ENCODE measurements around the gene TBRG4. TPM values are rescaled to one million over a fixed set of nuclear protein-coding genes. Genes with fewer than 3 reads are reported as not detected.

Gene TBRG4
- total RNA-seq, 1 donor from 2014 or later = 49.8 TPM

DNA sequence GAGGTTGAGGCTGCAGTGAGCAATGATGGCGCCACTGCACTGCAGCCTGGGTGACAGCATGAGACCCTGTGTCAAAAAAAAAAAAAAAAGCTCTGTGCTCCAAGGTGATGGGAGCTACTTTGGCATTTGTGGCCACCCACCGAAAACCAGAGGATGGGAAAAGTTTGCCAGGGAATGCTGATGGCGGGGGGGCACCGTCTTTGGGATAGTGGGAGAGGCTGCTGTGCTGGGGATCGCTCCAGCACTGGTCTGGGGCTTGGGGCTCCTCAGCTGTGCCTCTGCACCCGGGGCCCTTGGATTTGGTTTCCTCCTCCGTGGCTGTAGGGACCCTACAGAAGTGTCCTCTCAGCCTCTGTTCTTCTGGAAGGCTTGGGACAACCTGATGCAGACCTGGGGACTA, 34.4 kb upstream of the TBRG4 start:
- DNase-seq (ENCODE audit: low spot score) = peak; percentile 43

DNA sequence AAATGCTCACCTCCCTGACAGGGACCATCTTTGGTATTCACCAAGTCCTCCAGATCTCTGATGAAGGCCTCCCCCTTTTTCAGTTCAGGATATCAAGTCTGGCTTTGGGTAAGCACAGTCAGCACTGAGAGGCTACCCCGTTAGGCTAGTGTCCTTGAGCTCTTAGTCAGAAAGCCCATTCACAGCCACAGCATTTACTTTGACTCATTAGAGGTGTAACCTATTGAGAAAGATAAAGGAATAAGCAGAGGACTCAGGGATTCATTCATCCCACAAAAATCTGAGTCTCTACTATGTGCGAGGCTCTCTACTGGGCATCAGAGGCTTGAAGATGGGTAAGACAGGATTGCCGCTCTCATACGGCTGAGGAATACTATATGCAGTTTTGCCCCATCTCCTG, 32.1 kb upstream of the TBRG4 start:
- DNase-seq (ENCODE audit: low spot score) = no peak

DNA sequence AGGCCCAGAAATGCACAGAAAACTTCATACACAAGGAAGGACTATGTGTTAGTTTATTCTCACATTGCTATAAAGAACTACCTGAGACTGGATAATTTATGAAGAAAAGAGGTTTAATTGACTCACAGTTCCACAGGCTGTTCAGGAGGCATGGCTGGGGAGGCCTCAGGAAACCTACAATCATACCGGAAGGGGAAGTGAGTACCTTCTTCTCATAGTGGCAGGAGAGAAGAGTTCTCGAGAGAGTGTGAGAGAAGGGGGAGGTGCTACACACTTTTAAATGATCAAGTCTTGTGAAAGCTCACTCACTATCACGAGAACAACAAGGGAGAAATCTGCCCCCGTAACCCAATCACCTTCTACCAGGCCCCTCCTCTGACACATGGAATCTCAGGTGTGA, 29.3 kb upstream of the TBRG4 start:
- no peak for DNase-seq (ENCODE audit: low spot score)

DNA sequence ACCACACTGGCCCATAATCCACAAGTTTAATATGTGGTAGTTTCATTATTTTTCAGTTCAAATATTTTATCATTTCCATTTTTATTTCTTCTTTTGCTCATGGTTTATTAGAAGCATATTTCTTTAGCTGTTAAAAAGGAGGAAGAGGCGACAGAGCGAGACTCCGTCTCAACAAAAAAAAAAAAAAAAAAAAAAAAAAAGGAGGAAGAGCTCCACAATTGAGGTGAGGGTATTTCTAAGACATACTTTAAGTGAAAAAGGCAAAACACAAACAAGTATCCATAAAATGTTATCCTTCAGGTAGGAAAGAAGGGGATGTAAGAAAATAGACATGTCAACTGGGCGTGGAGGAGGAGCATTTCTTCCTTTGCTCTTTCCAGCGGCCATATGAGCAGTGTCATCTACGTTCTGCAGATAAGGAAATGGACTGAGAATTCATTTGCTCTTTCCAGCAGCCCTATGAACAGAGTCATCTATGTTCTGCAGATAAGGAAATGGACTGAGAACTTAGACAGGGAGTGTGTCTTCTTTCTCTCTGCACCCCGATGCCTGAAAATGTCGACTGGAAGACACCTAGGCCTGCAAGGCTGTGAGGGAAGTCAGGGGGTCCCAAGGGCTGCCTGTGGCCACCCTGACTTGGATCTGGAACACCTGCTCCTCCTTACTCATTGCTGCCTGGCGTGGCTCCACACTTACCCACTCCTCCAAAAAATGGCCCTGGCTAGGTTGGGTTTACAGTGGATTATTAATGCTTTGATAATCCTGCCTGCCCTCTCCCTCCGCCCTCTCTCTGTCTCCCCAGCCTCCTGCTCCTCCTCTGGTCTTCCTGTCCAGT, 27.2 kb upstream of the TBRG4 start:
- DNase-seq (ENCODE audit: low spot score) = no peak

DNA sequence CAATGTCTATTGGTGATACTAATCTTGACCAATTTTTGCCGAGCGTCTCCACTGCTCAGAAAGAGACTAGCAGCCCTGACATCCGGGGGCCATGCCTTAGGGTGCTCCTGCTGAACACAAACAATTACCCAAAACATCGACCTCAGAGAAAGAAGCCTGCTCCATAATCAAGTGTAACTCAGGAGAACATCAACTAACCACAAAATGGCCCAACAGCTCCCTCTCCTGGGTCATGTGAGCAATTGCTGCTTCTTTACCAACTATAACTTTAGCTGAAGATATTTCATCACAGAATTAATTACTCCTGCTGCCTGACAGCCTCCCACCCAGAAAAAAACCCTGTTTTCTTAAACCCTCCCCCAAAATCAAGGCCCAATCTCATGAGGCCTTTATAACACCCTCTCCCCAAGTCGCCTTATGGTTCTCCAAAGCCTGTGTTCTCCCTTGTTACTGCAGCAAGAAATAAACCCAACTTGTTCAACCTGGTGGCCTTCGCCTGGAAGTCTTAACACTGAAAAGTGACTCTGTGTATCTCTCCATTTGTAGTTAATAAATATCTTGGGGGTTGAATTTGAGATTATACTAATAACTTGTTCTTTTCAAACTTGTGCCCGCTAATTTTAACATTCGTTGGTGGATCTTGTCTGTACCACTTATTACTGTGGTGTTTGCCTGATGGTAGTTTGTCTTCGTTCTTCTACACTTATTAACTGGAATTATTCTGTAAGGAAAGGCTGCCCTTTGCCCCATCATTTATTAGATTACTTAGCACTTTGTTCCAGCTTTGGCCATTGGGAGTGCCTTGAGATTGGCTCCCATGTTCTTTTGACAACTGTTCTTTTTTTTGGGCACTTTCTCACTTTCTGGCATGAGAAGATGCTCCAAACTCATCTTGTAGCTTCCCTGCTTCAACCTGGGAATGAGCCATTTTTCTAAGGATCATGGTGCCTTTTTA, 24.9 kb upstream of the TBRG4 start:
- DNase-seq (ENCODE audit: low spot score) = no peak

DNA sequence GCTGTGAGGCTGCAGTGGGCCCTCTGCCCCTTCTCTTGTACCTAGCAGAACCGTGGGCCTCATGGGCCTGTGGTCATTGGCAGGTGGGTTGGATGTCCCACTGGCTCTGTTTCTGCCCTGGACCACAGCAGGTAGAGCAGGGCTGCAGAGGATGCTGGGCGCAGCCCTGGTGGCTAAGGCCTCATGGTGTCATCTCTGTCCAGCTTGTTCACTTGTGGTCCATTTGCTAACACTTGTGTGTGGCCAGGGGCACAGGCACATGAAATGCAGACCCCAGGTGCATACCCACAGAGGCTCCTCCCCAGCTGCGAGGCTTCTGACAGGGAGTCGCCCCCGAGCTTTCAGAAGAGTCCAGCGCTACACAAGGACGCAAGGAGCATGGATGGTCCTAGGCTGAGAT, 22.4 kb upstream of the TBRG4 start:
- no peak for DNase-seq (ENCODE audit: low spot score)

DNA sequence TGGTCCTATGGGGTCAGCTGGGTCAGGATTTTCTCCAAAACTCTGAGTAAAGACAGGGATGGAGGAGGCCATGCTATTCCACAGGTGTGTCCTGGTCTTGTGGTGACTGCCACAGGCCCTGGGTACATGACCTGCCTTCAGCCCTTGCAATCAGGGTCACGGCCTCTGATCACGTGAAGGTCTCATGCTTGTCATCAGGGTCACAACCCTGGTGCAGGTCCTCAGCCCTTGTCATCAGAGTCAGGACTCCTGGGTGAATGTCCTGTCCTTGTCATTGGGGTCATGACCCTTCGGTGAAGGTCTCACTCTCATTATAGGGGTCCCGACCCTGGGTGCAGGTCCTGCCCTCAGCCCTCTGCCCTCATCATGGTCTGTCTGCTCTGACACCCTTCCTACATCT, 21.9 kb upstream of the TBRG4 start:
- DNase-seq (ENCODE audit: low spot score) = no peak

DNA sequence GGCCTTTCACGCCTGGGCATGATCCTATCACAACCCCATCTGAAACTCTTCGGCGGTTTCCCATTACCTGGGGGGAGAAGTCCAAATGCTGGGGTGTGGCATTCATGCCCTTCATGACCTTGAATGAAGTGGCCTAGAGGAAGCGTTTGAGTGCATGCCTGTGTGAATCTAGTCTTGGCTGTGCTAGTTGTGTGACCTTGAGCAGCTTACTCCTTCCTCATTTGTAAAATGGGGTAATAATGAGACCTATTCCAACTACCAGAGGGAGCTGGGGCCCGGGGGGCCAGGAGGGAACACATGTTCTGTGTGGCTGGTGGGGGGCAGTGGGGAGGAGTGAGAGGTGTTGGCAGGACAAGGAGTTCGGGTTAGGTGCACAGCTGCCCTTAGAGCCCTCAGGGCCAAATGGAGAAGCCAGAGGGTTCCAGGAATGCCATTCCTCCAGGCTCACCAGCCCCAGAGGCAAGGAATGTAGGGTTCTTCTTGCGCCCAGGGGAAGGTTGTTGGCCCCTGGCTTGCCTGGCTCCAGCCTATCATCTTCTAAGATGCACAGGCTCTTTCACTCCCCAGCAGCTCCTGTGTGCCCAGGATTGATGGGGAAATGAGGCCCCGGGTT, 21.3 kb upstream of the TBRG4 start:
- no peak for DNase-seq (ENCODE audit: low spot score)

DNA sequence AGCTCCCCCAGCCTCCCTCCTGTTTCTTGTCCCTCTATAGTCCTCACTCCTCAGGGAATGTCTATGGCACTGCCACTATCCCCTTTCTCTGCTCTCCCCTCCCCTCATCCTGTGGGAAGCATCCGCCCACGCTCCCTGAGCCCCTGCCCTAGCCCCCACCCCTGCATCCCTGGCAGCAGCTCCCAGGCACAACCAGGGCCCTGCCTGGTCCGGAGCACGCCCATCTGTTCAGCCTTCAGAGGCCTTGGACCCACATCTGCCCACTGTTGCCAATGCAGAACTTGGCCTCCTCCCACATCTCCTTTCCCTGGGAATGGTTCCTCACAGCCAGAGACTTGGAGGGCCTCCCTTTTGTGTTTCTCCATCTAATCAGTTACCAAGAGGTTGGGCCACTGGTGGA, 20.4 kb upstream of the TBRG4 start:
- no peak for DNase-seq (ENCODE audit: low spot score)

DNA sequence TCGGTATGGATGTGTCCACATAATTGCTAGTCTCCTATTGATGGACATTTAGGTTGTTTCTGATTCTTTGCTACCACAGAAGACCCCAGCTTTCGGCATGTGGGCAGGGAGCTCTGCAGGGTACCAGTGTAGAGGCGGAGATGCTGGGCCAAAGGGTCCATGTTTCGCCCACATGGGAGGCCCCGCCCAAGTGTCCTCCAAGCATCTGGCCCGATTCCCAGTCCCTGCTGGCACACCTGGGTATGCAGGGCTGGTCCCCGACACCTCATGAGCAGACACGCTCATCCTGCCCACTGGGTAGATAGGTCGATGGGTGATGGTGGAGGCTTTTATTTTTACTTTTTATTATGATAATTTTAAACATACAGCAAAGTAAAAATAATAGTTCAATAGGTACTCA, 19.4 kb upstream of the TBRG4 start:
- no peak for DNase-seq (ENCODE audit: low spot score)

DNA sequence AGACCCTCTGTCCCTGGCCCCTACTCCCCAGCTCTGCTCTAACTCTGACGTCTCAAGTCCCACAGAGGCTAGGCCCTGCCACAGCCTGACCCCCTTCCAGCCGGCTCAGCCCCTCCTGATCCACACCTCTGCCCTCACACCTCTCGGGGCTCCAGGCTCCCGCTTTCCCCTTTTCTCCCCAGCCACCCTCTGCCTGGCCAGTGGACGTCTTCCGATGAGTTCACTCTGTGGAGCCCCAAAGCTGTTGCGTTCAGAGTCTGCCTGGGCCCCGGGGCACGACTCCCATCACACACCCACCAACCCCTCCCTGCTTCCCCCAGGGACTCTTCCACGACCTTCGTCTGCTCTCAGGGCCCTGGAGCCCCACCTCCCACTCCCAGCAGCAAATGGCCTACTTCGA, 18.4 kb upstream of the TBRG4 start:
- DNase-seq (ENCODE audit: low spot score) = no peak

DNA sequence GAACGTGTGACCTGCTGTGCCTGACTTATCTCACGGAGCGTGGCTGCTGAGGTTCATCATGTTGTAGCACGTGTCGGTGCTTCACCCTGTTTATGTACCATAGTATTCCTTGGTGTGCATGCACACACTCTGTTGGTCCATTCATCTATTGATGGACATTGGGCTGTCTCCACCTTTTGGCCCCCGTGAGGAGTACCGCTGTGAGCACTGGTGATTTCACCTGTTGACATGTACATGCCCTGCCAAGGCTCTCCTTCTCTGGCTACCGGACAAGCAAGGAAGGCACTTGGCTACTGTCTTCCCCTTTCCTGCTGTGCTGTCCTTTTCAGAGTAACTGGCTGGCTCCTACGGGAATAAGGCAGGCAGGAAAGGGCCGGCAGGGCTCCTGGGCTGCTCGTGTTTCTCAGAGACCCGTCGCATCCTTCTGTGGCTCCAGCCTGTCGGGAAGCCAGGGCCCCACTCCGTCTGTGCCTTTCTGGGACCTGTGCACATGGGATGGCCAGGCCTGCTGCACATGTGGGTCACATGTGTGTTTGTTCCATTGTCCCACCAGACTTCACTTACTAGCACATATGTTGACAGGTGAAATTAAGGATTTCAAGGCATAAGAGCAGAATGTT, 17.8 kb upstream of the TBRG4 start:
- no peak for DNase-seq (ENCODE audit: low spot score)

DNA sequence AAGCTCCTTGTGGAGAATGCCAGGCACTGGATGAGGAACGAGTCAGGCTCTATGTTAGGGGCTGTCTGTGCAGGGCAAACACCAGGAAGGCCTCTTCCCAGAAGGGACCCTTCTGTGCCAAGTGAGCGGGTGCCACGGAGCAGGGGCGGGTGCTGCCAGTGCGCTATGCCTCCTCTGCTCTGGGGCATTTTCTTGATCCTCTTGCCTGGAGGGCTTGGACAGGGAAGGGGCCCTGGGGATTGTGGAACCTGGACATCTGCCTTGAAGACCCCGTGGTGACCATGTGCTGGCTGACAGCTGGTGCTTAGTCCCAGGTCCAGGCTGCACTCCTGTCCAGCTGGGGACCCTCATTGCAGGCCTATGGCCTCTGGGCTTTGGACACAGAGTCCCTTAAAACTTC, 15.4 kb upstream of the TBRG4 start:
- no peak for DNase-seq (ENCODE audit: low spot score)

DNA sequence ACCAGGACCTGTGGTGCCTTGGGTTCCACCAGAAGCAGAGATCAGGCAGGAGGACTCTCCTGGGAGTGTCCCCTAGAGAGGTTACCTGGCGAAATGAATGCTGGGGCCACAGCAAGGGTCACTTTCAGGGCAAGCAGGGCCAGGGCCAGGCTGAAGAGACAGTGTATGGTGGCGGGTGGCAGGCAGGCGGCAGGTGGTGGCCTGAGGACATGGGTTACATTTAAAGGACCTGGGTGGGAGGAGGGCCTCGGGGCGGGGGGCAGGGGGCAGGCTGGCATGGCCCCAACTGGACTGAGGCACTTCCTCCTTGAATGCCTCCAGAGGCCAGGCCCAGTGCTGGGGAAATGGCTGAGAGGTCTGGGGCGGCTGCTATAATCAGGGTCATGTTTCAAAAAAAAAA, 14.7 kb upstream of the TBRG4 start:
- no peak for DNase-seq (ENCODE audit: low spot score)

DNA sequence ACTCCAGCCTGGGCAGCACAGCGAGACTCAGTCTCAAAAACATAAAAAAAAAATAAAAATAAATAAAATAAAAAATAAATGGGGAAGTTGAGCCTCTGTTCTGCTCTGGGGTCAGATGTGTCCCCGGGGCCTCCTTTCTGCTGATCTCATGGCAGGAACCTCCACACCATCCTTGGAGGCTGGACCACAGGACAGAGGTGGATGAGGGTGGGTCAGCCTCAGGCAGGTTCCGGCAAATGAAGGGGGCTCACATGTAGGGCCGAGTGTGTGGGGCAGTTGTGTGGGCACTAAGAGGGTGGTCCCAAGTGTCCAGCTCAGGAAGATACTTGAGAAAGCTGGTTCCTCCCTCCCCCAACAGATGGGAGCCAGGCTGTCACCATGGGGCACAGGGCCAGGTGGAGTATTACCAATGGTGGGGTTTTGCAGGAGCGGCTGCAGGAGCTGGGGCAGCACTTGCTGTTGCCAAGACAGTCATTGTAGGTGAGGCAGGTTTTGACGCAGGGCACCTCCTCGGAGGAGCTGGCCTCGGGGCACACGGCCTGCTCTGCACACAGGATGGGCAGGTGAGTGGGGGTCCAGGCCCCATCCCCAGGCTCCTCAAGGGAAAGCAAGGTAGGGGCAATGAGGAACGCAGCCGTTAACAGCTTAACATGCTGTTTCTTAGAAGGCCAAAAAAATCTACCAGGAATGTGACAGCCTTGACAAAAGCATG, 13.9 kb upstream of the TBRG4 start:
- no peak for DNase-seq (ENCODE audit: low spot score)

DNA sequence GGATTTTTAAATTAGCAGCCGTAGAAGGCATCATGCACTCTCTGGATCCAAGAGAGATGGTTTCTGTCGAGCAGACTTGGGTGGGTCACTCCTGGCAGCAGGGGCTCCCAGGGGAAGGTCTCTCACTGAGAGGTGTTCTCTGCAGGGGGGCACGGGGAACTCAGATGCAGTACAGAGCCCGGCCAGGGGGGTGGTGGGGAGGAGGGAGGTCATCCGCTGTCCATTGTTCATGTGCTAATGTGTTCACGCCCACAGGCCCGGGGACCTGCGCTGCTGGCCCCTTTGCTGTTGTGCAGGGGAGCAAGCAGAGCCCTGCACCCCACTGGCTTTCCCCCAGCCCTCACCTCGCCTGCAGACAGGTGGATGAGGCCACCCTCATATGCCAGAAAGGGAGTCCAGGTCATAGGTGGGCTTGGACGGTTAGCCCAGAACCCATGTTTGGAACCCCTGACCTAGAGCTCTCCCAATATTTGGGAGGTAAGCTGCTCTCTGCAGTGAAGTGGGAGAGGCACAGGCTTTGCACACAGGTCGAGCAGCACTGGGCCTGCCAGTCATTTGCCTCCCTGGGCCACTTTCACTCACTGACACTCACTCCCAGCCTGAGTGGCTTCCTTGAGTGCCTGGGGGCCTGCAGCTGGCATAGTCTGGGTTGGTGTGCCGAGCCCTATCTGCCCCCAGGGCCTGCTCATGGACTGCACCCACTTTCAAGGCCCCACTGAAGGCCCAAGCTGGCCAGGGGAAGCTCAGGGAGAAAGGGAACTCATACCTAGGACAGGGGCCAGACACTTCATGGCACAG, 12.6 kb upstream of the TBRG4 start:
- no peak for DNase-seq (ENCODE audit: low spot score)

DNA sequence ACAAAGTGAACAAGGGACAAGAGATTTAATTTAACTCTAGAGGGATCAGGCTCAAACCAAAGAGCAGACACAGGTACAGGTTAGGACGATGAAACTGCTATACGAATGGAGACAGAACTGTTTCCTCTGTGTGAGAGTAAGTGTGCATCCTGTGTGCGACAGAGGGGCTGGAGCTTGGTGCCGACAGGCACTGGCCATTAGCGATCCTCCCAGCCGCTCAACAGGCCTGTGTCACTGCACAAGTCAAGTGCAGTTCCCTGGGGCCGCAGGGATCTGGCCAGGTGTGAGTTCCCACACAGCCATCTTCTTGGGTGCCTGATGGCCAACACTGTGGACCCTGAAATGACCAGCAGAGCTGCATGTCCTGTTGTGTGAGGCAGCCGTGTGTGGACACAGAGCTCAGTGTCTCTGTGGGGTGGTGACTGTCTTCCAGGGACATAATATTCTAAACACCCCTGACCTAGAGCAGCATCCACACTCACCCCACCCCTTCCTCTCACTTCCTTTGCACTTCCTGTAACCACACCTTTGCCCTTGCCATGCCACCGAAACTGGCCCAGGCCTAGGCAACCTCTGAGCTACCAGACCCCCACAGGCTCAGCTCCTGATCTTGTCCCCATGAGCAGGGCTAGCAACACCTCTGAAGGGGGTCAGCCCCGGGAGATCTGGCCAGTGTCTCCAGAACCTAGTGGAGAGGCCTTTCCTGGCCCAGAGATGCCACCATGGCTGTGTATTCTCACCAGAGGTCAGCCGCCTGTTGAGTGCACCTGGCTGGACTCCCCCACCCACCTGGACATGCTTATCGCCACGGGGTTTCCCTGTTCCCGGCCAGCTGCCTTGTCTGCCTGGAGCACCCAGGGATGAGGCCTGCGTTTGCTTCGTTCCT, 11.7 kb upstream of the TBRG4 start:
- DNase-seq (ENCODE audit: low spot score) = no peak

DNA sequence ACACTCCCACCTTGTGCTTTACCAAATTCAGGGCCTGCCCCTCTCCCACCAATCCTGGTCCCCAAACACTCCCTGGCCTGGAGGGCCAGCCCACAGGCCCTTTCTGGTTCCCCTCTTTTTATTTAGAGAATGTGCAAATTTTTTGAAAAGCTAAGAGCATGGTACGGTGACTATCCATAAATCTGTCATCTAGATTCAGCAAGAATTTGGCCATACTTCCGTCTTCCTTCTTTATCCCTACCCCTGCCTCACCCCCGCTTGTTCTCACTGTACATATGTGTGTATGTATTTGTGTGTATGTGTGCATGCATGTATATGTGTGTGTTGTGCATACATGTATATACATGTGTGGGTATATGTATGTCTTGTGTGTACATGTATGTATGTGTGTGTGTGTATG, 8.1 kb upstream of the TBRG4 start:
- DNase-seq (ENCODE audit: low spot score) = peak; percentile 53

DNA sequence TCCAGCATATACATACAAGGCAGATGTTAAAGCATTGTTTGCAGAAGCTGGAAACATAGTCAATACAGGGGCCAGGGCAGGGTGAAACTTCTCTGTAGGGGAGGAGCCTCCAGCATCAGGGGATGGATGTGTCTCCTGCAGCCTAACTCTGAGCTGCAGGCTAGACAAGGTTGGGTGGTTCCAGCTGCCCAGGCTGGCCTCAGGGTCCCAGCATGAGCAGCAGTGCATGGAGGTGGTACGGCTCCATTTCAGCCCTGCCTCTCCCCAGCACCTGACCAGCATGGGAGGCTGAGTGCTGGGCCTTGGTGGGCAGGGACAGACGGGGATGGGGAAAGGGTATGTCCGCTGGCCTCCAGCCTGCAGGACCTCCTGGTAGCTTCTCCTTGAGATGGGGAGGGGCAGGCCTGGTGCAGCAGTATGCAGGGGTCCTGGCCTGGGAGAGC, 7.4 kb upstream of the TBRG4 start:
- peak; percentile 85 for DNase-seq (ENCODE audit: low spot score)

All from mesenteric fat pad (tissue), 1 donor.